Inflammatory macrophage treated with lipopolysaccharide for 1 hour (primary cell): ENCODE measurements around the gene MEGF6.

Experiments used
- DNase-seq, 2 donors: peaks; one replicate each; pipeline ENCODE4 v3.0.0-alpha.2; 2020 to 2022

MEGF6 gene

DNA sequence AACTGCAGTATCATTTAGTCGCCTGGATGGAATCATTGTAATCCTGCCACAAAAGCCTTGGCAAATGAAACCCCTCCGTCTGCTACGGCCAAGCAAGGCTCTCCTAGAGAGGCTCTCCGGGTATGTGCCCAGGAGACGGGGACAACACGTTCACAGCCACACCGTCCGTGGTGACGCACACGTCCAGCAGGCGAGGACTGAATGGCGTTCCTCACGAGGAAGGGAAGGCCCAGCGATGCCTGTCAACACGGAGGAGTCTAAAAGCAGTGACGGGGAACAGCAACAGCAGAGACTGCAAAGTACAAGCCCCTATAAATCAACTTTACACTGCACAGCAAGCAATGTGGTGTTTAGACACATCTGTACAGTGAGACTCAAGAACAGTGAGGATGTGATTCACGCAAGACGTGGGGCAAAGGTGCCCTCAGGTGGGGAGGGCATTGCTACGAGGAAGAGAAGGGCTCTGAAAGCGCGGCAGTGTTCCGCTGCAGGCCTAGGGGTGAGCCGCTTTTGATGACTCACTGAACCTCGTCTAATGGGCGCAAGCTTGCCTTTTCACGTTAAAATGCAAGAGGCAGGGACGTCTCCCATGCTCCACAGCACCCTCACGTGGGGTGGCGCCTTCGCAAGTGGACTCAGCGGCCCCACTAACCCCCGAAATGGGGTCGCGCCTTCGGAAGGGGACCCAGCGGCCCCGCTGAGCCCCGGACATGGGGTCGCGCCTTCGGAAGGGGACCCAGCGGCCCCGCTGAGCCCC lies 31.8 kb upstream of the MEGF6 start:
- DNase-seq = no peak

- no peak for DNase-seq
Measured at GRCh38 chr1:3641816-3642215, 30.5 kb upstream of the MEGF6 start.

GRCh38 chr1:3641046-3641760 lies 29.9 kb upstream of the MEGF6 start:
- DNase-seq = no peak

DNA sequence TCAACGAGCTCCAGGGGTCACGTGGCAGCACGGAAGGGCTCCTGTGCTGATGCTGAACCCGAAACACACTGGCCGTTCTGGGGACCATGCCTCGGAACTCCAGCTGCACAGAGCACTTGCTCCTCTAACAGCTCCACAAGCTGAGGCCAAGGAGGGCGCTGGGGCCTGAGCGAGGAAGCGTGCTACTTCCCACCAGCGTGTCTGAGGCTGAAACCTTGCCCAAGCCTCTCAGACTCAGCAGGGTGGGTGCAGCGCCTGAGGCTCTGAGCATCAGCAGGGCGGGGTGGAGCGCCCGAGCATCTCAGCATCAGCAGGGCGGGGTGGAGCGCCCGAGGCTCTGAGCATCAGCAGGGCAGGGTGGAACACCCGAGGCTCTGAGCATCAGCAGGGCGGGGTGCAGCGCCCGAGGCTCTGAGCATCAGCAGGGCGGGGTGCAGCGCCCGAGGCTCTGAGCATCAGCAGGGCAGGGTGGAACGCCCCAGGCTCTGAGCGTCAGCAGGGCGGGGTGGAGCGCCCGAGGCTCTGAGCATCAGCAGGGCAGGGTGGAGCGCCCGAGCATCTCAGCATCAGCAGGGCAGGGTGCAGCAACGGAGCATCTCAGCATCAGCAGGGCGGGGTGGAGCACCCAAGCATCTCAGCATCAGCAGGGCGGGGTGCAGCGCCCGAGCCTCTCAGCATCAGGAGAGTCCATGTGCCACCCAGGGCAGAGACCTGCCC lies 29.0 kb upstream of the MEGF6 start:
- no peak for DNase-seq

GRCh38 chr1:3639397-3639911 lies 28.1 kb upstream of the MEGF6 start:
- no peak for DNase-seq

- no peak for DNase-seq
Measured at GRCh38 chr1:3638676-3639075, 27.4 kb upstream of the MEGF6 start.

DNA sequence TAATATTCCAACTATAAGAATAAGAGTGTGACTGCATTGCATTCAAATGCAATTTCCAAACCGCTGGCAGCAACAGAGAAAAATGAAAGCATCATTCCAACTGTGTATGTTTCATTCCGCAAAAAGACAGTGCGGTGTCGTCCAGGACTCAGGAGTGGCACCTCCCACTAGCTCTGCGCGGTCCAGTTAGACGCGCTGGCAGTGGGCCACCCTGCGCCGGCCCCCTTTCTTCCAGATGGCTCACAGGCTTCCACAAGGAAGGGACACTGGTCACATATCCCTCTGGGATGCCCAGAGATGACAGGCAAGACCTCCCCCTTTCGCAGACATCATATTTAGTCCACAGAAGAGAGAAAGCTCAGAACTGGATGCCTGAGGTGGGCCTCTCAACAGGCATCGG lies 26.7 kb upstream of the MEGF6 start:
- DNase-seq = no peak

- DNase-seq = no peak
Measured at GRCh38 chr1:3636531-3636930, 25.2 kb upstream of the MEGF6 start.

DNA sequence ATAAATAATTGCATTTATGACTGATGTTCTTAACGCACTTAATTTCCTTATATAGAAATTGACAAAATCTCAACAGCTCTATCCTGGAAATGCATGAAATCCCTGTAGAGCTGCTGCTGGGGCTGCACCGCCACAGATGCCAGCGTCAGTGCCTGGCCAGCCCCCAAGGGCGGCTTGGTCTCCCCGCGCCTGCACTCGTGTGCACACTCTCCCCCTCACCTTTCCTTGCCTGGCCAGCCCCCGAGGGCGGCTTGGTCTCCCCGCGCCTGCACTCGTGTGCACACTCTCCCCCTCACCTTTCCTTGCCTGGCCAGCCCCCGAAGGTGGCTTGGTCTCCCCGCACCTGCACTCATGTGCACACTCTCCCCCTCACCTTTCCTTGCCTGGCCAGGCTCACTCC lies 24.8 kb upstream of the MEGF6 start:
- no peak for DNase-seq

DNA sequence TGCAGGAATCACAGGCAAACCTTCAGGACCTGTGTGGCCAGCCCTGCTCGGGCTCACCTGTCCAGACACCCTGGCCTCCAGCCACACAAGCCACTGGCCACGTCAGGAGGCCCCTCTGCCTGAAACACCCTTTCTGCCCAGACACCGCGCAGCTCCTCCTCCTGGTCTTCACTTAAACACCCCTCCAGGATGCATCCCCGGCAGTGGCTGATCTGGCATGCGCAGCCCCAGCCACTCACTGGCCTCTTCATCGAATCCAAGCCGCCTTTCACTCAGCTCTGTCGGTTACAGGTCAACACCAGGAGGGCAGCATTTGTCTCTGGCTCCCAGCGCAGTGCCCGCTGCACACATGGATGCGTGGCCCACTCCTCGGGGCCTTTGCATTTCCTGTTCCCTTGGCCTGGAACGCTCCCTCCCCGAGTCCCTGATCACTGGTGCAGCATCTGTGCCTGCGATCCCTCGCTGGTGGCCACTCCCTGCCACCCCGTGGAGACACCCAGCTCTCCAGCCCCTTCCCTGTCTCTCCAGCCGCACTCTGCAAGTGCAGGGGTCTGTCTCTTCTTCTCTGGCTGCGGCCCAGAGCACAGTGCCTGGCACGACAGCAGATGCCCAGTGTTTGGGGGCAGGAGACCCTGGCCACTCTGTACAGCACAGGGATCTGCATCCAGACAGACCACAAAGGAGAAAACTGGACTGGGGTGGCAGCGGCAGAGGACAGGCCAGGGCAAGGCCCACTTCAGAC lies 22.9 kb upstream of the MEGF6 start:
- DNase-seq = no peak

DNA sequence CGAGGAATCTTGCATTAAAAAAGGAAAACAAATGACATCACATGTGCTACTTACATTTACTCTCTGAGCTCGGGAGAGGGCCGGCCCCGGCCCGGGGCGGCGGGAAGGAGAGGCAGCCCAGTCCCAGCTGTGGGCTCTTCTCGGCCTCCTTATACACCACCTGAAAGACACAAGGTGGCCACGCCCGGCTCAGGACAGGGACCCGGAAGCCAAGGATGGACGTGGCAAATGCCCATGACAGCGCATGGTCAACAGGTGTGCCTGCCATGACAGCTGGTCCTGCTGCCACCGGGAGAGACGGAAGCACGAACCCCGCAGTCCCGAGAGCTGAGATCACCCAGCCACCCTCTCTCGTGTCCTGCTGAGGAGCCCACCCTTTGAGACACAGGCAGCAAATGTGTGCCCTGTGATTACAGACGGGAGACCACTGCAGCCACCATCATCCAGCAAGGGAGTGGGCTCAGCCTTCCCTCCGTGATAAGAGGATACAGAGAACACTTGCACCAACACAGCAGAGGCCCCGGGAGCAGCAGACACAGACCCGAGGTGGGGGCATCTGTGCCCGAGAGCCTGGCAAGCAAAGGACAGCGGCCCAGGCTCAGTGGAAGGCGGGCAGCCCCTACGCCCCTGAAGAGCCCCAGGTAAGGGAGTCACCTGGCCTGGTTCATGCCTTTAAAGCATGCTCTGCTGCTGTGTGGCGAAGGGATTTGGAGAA lies 22.2 kb upstream of the MEGF6 start:
- no peak for DNase-seq

- no peak for DNase-seq
Measured at GRCh38 chr1:3632716-3633343, 21.5 kb upstream of the MEGF6 start.

DNA sequence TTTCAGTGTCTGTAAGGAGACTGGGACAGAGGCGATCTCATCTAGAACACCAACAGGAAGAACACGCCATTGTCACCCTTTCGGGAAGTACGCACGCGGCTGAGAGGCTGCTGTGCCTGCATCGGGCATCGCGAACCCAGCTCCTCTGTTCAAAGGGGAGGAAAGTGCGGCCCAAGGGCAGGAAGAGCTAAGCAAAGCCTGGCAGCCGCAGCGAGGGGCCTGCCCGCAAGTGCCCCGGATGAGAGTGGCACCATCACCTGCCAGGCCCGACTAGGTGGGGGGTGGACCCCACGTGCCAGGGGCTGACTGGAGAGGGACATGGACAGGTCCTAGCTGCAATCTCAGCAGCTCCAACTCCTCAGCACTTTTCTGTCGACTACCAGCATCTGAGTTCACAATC lies 21.0 kb upstream of the MEGF6 start:
- no peak for DNase-seq

- no peak for DNase-seq
Measured at GRCh38 chr1:3631320-3632260, 20.3 kb upstream of the MEGF6 start.

- no peak for DNase-seq
Measured at GRCh38 chr1:3630914-3631313, 19.6 kb upstream of the MEGF6 start.

GRCh38 chr1:3630161-3630611 lies 18.9 kb upstream of the MEGF6 start:
- DNase-seq = no peak

GRCh38 chr1:3629561-3630160 lies 18.4 kb upstream of the MEGF6 start:
- DNase-seq = no peak

GRCh38 chr1:3628445-3628844 lies 17.1 kb upstream of the MEGF6 start:
- no peak for DNase-seq

DNA sequence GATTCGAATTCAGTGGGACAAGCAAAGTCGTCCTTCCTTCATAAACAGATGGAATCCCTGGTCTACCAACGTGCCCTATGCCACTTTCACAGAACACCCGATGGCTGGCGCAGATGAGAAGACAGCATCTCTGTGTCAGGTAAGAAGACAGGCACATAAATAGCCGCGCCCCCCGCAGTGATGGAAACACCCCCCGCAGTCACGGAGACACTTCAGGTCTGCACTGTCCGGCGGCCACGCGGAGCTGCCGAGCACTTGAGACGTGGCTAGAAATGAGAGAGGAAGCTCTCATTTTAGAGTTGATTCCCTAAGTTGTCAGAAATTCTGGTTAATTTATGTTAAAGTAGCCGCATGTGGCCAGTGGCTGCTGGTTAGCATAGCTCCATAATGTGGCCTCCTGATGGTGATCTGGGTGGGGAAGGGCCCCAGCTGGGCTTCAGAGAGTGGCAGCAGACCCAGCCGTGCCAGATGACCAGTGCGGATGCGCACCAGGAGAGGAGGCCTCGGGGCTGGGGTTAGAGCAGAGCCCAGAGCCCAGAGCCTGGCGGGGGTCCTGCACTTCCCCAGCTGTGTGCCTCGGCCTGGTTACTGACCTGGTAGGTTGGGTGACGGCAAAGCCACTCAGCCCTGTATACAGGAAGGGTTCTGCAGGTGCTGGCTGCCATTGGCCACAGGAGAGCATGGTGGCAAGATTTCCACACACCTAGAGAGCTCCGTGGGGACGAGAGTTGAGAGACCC lies 16.4 kb upstream of the MEGF6 start:
- no peak for DNase-seq
